Measurements from ENCODE around the gene OTUD3. TPM values are rescaled to one million over a fixed set of nuclear protein-coding genes. Genes with fewer than 3 reads are reported as not detected.
A peak's percentile ranks its signal among the peaks of the same experiment; 100 is the strongest.

The OTUD3 gene
- total and polyA plus RNA-seq, 9 of the 15 experiments (the other 6 are each of a cell fraction or from before 2014, with no cell fraction given), result 2.0 to 16.6 (median 11.0) TPM

DNA sequence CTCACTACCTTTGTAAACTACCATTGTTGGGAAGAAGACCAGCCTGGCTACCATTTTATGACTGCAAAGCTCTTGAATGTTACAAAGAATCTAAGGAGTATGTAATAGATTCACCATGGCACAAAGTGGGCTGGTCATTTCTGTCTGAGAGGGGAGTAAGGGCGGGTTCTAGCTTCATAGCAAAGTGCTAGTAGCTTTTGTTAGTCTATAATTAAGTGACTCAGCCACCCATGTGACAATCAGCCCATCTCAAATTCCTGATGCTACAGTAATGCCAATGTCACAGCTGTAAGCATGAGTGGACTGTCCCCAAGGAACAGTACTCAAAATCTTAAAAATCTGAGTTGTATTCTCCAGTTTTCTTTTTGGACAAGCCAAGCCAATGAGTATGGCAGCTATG is 15.4 kb upstream of the OTUD3 start:
- TF ChIP-seq JUN (IDR thresholded peaks at IDR 0.05; ENCODE audit: borderline replicate concordance, low read depth, low read length) (0 out of 2 replicates have a peak, but pooled peaks have one; percentile 33), JUN (CRISPR knock-in tag; IDR thresholded peaks at IDR 0.05; ENCODE audit: borderline replicate concordance) (no peak), FOSL1 (tag; conservative IDR thresholded peaks at IDR 0.05) (peak; percentile 76)
- TF ChIP-seq, protein P1, sequence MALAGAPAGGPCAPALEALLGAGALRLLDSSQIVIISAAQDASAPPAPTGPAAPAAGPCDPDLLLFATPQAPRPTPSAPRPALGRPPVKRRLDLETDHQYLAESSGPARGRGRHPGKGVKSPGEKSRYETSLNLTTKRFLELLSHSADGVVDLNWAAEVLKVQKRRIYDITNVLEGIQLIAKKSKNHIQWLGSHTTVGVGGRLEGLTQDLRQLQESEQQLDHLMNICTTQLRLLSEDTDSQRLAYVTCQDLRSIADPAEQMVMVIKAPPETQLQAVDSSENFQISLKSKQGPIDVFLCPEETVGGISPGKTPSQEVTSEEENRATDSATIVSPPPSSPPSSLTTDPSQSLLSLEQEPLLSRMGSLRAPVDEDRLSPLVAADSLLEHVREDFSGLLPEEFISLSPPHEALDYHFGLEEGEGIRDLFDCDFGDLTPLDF (CRISPR knock-in tag; IDR thresholded peaks at IDR 0.05), result no peak
- Histone ChIP-seq H3K36me3 (ENCODE audit: control insufficient read depth, insufficient read depth, low read length) (no peaks in the 10 kb centered on the region), H3K9ac (ENCODE audit: insufficient read depth in 1 of 2, low read depth in 2 of 2, low read length in 2 of 2) (no peak overlapping the region), H3K9me1 (ENCODE audit: control insufficient read depth, insufficient read depth, low read length) (no peaks in the 10 kb centered on the region), H3K27ac (ENCODE audit: extremely low read depth, low read depth, low read length) (no peak overlapping the region), H3K79me2 (ENCODE audit: control insufficient read depth, insufficient read depth, low read length) (no peaks in the 10 kb centered on the region), H3K4me3 (no peak overlapping the region), H3K9me3 (replicated peaks; ENCODE audit: control insufficient read depth, insufficient read depth, low read depth, low read length) (no peaks in the 10 kb centered on the region; the same call in 1 of the 2 replicates), H3K4me2 (ENCODE audit: insufficient read depth, low read length) (no peak overlapping the region), H3K27me3 (ENCODE audit: control insufficient read depth in 2 of 2, insufficient read depth in 2 of 2, low read length in 2 of 2) (peaks cover 4 to 9% of the 10 kb centered on the region in 2 experiments; a peak in 3 of 5 replicates), H3K4me1 (replicated peaks in 1 of 2; ENCODE audit: control insufficient read depth in 2 of 2, insufficient read depth in 2 of 2, low read length in 2 of 2) (peaks cover 0 to 6% of the 10 kb centered on the region in 2 experiments; a peak in 2 of 5 replicates), H2AFZ (ENCODE audit: low read depth, low read length) (no peak overlapping the region), H4K20me1 (replicated peaks; ENCODE audit: control insufficient read depth, insufficient read depth, low read length) (no peaks in the 10 kb centered on the region; the same call in 1 of the 2 replicates)
- CTCF ChIA-PET (ENCODE audit: low intra/inter-chr PET ratio), result no interaction called here
- 0% methylated on average over 1 of the region's 1 CpG for WGBS (ENCODE audit: insufficient coverage, low coverage, missing lambda C conversion rate)
- BruUV-seq (replicated peaks), result no TSS peak
- intact Hi-C loops (cut with micrococcal nuclease) (no loop called here), in situ Hi-C loops (cut with MboI) (no loop called here)
- FAIRE-seq (no peak), DNase-seq (ENCODE audit: extremely low read depth in 1 of 4, low spot score in 3 of 4) (no peak), ATAC-seq (no peak)
- POLR2A ChIA-PET, result interaction anchor here (1.0 kb wide), 1 partner anchor 11 kb away, joined by 5 read pairs; no protein-coding TSS in a partner anchor
